PC-3 (cell line): ENCODE data around the gene GPSM3. TPM values are rescaled to one million over a fixed set of nuclear protein-coding genes. Genes with fewer than 3 reads are reported as not detected.
A peak's percentile ranks its signal among the peaks of the same experiment; 100 is the strongest.

ENCODE experiments used
- ATAC-seq: fragments of 200-7000 bp; cut with Tn5 transposase; 2 replicates; pipeline ENCODE4 v1.9.1; 2020; ENCODE audit warnings: mild to moderate bottlenecking, moderate library complexity
- BruUV-seq: library from RNA; stranded (reverse); fragments of 400-500 nt; replicated peaks from 2 replicates; lab custom pipeline; 2021; lab: Mats Ljungman, UMichigan
- CTCF ChIA-PET: fragments of 300-600 bp; sonication (Branson Sonifier 250); formaldehyde crosslinking; loops from one replicate; lab custom pipeline; 2022; ENCODE audit warnings: antibody characterized with exemption; lab: Charles Lee
- POLR2A ChIA-PET: fragments of 300-600 bp; sonication (Branson Sonifier 250); formaldehyde crosslinking; loops from one replicate; lab custom pipeline; 2022; ENCODE audit warnings: antibody characterized with exemption; ENCODE audit not compliant: unreplicated experiment; lab: Charles Lee
- DNase-seq: peaks from one replicate; pipeline ENCODE4 v3.0.0-alpha.2; 2015
- H2AFZ ChIP-seq: fragments of 300-600 bp; sonication (generic); 2 replicates; pipeline ENCODE4 v1.6.0; 2016; ENCODE audit warnings: antibody characterized with exemption, low read length
- H3F3A ChIP-seq: fragments of 300-600 bp; sonication (generic); one replicate; pipeline ENCODE4 v1.6.0; 2017; ENCODE audit warnings: antibody characterized with exemption, low read length, control low read depth, mild to moderate bottlenecking; ENCODE audit not compliant: unreplicated experiment
- H3K27ac ChIP-seq: fragments of 300-600 bp; sonication (generic); 2 replicates; pipeline ENCODE4 v1.5.1; 2016; ENCODE audit warnings: mild to moderate bottlenecking, low read length
- H3K27me3 ChIP-seq: fragments of 300-600 bp; sonication (generic); 2 replicates; pipeline ENCODE4 v1.6.1; 2016; ENCODE audit warnings: low read length, mixed read lengths
- H3K36me3 ChIP-seq: fragments of 300-600 bp; sonication (generic); 2 replicates; pipeline ENCODE4 v1.6.1; 2016; ENCODE audit warnings: low read depth, mixed run types, low read length, mixed read lengths
- H3K4me1 ChIP-seq: fragments of 300-600 bp; sonication (generic); 2 replicates; pipeline ENCODE4 v1.5.1; 2016; ENCODE audit warnings: low read length; ENCODE audit not compliant: insufficient read depth
- H3K4me2 ChIP-seq: fragments of 300-600 bp; sonication (generic); 2 replicates; pipeline ENCODE4 v1.6.0; 2016; ENCODE audit warnings: low read length
- H3K4me3 ChIP-seq: fragments of 300-600 bp; sonication (generic); 2 replicates; pipeline ENCODE4 v1.5.1; 2016; ENCODE audit warnings: mild to moderate bottlenecking, low read length, mixed read lengths
- H3K79me2 ChIP-seq: fragments of 300-600 bp; sonication (generic); 2 replicates; pipeline ENCODE4 v1.6.1; 2017; ENCODE audit warnings: low read length, mixed read lengths
- H3K9ac ChIP-seq: fragments of 300-600 bp; sonication (generic); 2 replicates; pipeline ENCODE4 v1.6.0; 2016; ENCODE audit warnings: mild to moderate bottlenecking, low read length
- H3K9me2 ChIP-seq: fragments of 300-600 bp; sonication (generic); replicated peaks from 2 replicates; pipeline ENCODE4 v1.6.1; 2016; ENCODE audit warnings: mixed run types, low read length, mixed read lengths
- H3K9me3 ChIP-seq: fragments of 300-600 bp; sonication (generic); 2 replicates; pipeline ENCODE4 v1.6.1; 2016; ENCODE audit warnings: low read length, mixed read lengths
- H4K20me1 ChIP-seq: fragments of 300-600 bp; sonication (generic); 2 replicates; pipeline ENCODE4 v1.6.1; 2016; ENCODE audit warnings: low read length, mixed read lengths
- EZH2 ChIP-seq: fragments of 300-600 bp; sonication (generic); IDR thresholded peaks from one replicate; pipeline ENCODE4 v1.6.1; 2017; ENCODE audit warnings: antibody characterized with exemption, mild to moderate bottlenecking, low read length; ENCODE audit not compliant: unreplicated experiment
- EZH2phosphoT487 ChIP-seq: fragments of 300-600 bp; sonication (generic); IDR thresholded peaks from 2 replicates; pipeline ENCODE4 v1.6.1; 2018; ENCODE audit warnings: mild to moderate bottlenecking, antibody characterized with exemption, low read length, borderline replicate concordance
- intact Hi-C: fragments of 100-400 bp; cut with micrococcal nuclease; formaldehyde crosslinking; loops from 2 replicates; pipeline ENCODE4 v1.9.0; 2023
- total RNA-seq: library from RNA; depleted of rRNA; stranded (reverse); fragments of >200 nt; gene quantifications from 2 replicates; pipeline ENCODE4 v1.2.3, GENCODE V29; 2014
- TF ChIP-seq, protein P1 (sequence below): fragments of 300-600 bp; sonication (generic); conservative IDR thresholded peaks from 2 replicates; pipeline ENCODE4 v1.5.1; 2017; ENCODE audit warnings: antibody characterized with exemption, low read depth, mild to moderate bottlenecking, low read length

Gene GPSM3
- total RNA-seq, 1 experiment from 2014 or later = 5.0 TPM

DNA sequence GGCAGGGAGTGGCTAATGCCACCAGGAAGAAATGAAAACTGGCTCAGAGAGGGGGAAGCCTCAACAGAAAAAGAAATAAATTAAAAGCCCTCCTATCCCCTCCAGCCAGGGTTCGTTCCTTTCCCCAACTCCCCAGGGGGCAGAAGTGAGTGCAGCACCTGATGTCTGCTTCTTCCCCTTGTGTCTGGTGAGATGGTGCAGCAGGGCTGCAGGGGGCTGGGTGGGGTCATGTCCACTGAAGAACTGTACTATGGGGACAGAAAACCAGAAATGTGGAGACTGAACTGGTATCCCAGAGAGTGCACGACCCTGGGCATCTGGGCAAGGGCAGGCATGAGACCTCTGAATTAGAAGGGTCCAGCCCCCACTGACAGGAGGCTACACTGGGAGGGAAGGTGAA is 24.1 kb downstream of the GPSM3 start:
- POLR2A ChIA-PET = no interaction called here
- TSS peak; percentile 56 for BruUV-seq
- no peak overlapping the region for H3K27ac ChIP-seq
- H4K20me1 ChIP-seq = no peaks in the 10 kb centered on the region
- CTCF ChIA-PET = interaction anchor here (0.6 kb wide), 1 partner anchor 361 kb away, joined by 16 read pairs; no protein-coding TSS in a partner anchor
- no peak overlapping the region for H3K9ac ChIP-seq
- H2AFZ ChIP-seq = no peak overlapping the region
- ATAC-seq (no peak), DNase-seq (no peak)
- intact Hi-C loops = no loop called here
- H3K4me1 ChIP-seq = no peaks in the 10 kb centered on the region
- no peak overlapping the region for H3K4me3 ChIP-seq
- no peaks in the 10 kb centered on the region for H3K9me3 ChIP-seq
- no peaks in the 10 kb centered on the region for H3K79me2 ChIP-seq
- H3K4me2 ChIP-seq = no peak overlapping the region
- no peaks in the 10 kb centered on the region for H3F3A ChIP-seq
- no peaks in the 10 kb centered on the region for H3K9me2 ChIP-seq
- H3K27me3 ChIP-seq = no peaks in the 10 kb centered on the region
- TF ChIP-seq EZH2 = no peak
- no peak for TF ChIP-seq EZH2phosphoT487
- TF ChIP-seq, protein P1, sequence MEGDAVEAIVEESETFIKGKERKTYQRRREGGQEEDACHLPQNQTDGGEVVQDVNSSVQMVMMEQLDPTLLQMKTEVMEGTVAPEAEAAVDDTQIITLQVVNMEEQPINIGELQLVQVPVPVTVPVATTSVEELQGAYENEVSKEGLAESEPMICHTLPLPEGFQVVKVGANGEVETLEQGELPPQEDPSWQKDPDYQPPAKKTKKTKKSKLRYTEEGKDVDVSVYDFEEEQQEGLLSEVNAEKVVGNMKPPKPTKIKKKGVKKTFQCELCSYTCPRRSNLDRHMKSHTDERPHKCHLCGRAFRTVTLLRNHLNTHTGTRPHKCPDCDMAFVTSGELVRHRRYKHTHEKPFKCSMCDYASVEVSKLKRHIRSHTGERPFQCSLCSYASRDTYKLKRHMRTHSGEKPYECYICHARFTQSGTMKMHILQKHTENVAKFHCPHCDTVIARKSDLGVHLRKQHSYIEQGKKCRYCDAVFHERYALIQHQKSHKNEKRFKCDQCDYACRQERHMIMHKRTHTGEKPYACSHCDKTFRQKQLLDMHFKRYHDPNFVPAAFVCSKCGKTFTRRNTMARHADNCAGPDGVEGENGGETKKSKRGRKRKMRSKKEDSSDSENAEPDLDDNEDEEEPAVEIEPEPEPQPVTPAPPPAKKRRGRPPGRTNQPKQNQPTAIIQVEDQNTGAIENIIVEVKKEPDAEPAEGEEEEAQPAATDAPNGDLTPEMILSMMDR = no peak
- peaks cover 16% of the 10 kb centered on the region; the same call in 1 of the 2 replicates for H3K36me3 ChIP-seq

- no peak overlapping the region for H3K4me3 ChIP-seq
- ATAC-seq (no peak), DNase-seq (no peak)
- H3K4me1 ChIP-seq = no peaks in the 10 kb centered on the region
- no peak overlapping the region for H2AFZ ChIP-seq
- TF ChIP-seq EZH2 (no peak), EZH2phosphoT487 (no peak)
- TF ChIP-seq, protein P1 = no peak
- BruUV-seq = TSS peak; percentile 16
- no peak overlapping the region for H3K9ac ChIP-seq
- intact Hi-C loops = no loop called here
- no peaks in the 10 kb centered on the region for H4K20me1 ChIP-seq
- H3K9me3 ChIP-seq = no peaks in the 10 kb centered on the region
- no peaks in the 10 kb centered on the region for H3F3A ChIP-seq
- no peaks in the 10 kb centered on the region for H3K9me2 ChIP-seq
- no peaks in the 10 kb centered on the region for H3K79me2 ChIP-seq
- no peak overlapping the region for H3K4me2 ChIP-seq
- ChIA-PET CTCF (interaction anchor here (0.6 kb wide), 1 partner anchor 361 kb away, joined by 16 read pairs; no protein-coding TSS in a partner anchor), POLR2A (no interaction called here)
- H3K36me3 ChIP-seq = peaks cover 16% of the 10 kb centered on the region; the same call in 1 of the 2 replicates
- H3K27ac ChIP-seq = no peak overlapping the region
- no peaks in the 10 kb centered on the region for H3K27me3 ChIP-seq
These were observed 24.6 kb downstream of the GPSM3 start for GRCh38 chr6:32167761-32168262.

DNA sequence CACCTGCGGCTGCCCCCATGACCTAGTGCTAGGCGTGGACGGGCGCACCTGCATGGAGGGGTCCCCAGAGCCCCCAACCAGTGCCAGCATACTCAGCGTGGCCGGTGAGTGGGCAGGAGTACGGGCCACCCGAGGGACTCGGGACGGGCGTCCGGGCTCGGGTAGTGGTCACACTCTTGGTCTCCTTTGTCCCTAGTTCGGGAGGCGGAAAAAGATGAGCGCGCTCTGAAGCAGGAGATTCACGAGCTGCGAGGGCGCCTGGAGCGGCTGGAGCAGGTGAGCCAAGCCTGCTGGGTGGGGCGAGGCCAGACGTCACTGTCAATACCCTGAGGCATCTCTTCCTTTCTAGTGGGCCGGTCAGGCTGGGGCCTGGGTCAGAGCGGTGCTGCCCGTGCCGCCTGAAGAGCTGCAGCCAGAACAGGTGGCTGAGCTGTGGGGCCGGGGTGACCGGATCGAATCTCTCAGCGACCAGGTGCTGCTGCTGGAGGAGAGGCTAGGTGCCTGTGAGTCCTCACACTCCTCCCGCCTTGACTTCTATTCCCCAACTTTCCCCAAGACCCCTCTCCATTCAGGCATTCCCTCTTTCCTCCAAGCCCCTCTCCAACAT is 25.2 kb downstream of the GPSM3 start:
- Histone ChIP-seq H4K20me1 (no peaks in the 10 kb centered on the region), H3K27me3 (no peaks in the 10 kb centered on the region), H3K9me3 (no peaks in the 10 kb centered on the region), H3K9me2 (no peaks in the 10 kb centered on the region), H3K36me3 (peaks cover 16% of the 10 kb centered on the region; the same call in 1 of the 2 replicates), H3K27ac (no peak overlapping the region), H3K79me2 (no peaks in the 10 kb centered on the region), H2AFZ (no peak overlapping the region), H3K4me2 (no peak overlapping the region), H3K4me1 (no peaks in the 10 kb centered on the region), H3K4me3 (no peak overlapping the region), H3F3A (no peaks in the 10 kb centered on the region), H3K9ac (no peak overlapping the region)
- no peak for ATAC-seq
- ChIA-PET CTCF (no interaction called here), POLR2A (no interaction called here)
- no TSS peak for BruUV-seq
- DNase-seq = no peak
- intact Hi-C loops = no loop called here
- TF ChIP-seq EZH2 (no peak), EZH2phosphoT487 (no peak)
- TF ChIP-seq, protein P1 = no peak
